ENCODE measurements around the gene SRRM2.

SRRM2 gene

GRCh38 chr16:2707368-2708289, 44.8 kb upstream of the SRRM2 start:
- H3K23ac ChIP-seq (ENCODE audit: low read depth, low read length, poor library complexity) = no peak overlapping the region
- H3K9ac ChIP-seq (ENCODE audit: low read depth, low read length, poor library complexity) = no peak overlapping the region
- no peaks in the 10 kb centered on the region for H3K4me1 ChIP-seq (ENCODE audit: control insufficient read depth in 2 of 2, insufficient read depth in 1 of 2, low read depth in 1 of 2, low read length in 2 of 2)
- no peak overlapping the region for H3K4me3 ChIP-seq (ENCODE audit: low read length in 2 of 2)
- peaks cover 12 to 40% of the 10 kb centered on the region in 2 donors for H3K36me3 ChIP-seq (replicated peaks in 1 of 2; ENCODE audit: control insufficient read depth in 2 of 2, insufficient read depth in 2 of 2, low read length in 2 of 2)
- H3K18ac ChIP-seq (ENCODE audit: low read length) = no peak overlapping the region
- H2BK120ac ChIP-seq (ENCODE audit: low read depth, low read length) = no peak overlapping the region
- H2AK5ac ChIP-seq (ENCODE audit: low read depth, low read length) = no peak overlapping the region
- H3K4ac ChIP-seq (ENCODE audit: low read length) = no peak overlapping the region
- no peak overlapping the region for H3K27ac ChIP-seq (replicated peaks; ENCODE audit: low read length)
- no peak overlapping the region for H4K91ac ChIP-seq (ENCODE audit: low read depth, low read length, poor library complexity)
- no peak overlapping the region for H2BK5ac ChIP-seq (ENCODE audit: low read length)
- no peak overlapping the region for H4K8ac ChIP-seq (ENCODE audit: low read depth, low read length)
- no CpG with 5 or more reads among the region's 51 CpGs for WGBS, 2 donors (ENCODE audit: extremely low coverage in 2 of 2, insufficient read length in 2 of 2, insufficient replicate concordance in 1 of 2)
- H3K9me3 ChIP-seq (replicated peaks in 1 of 2; ENCODE audit: control insufficient read depth in 2 of 2, insufficient read depth in 1 of 2, low read depth in 1 of 2, low read length in 2 of 2) = no peaks in the 10 kb centered on the region
- no peak overlapping the region for H2BK12ac ChIP-seq (ENCODE audit: low read length)
- H3K79me1 ChIP-seq (ENCODE audit: low read depth, low read length) = peaks cover 10% of the 10 kb centered on the region
- no peak overlapping the region for H2BK15ac ChIP-seq (ENCODE audit: low read length)
- H3K14ac ChIP-seq (ENCODE audit: low read length) = no peak overlapping the region
- H3K27me3 ChIP-seq (ENCODE audit: control insufficient read depth in 3 of 3, insufficient read depth in 3 of 3, low read depth in 1 of 3, low read length in 3 of 3) = no peaks in the 10 kb centered on the region
- H2AFZ ChIP-seq (ENCODE audit: low read length) = no peak overlapping the region
- no peak for DNase-seq (ENCODE audit: low spot score)
- no peak overlapping the region for H3K4me2 ChIP-seq (ENCODE audit: insufficient read depth, low read length, poor library complexity, severe bottlenecking)

GRCh38 chr16:2708290-2708639, 44.2 kb upstream of the SRRM2 start:
- Histone ChIP-seq H3K9ac (ENCODE audit: low read depth, low read length, poor library complexity) (no peak overlapping the region), H3K4ac (ENCODE audit: low read length) (no peak overlapping the region), H3K27ac (replicated peaks; ENCODE audit: low read length) (no peak overlapping the region), H3K27me3 (ENCODE audit: control insufficient read depth in 3 of 3, insufficient read depth in 3 of 3, low read depth in 1 of 3, low read length in 3 of 3) (no peaks in the 10 kb centered on the region), H3K14ac (ENCODE audit: low read length) (no peak overlapping the region), H3K23ac (ENCODE audit: low read depth, low read length, poor library complexity) (no peak overlapping the region), H2BK12ac (ENCODE audit: low read length) (no peak overlapping the region), H4K91ac (ENCODE audit: low read depth, low read length, poor library complexity) (no peak overlapping the region), H3K36me3 (replicated peaks in 1 of 2; ENCODE audit: control insufficient read depth in 2 of 2, insufficient read depth in 2 of 2, low read length in 2 of 2) (peaks cover 10 to 34% of the 10 kb centered on the region in 2 donors), H3K4me2 (ENCODE audit: insufficient read depth, low read length, poor library complexity, severe bottlenecking) (no peak overlapping the region), H2BK120ac (ENCODE audit: low read depth, low read length) (no peak overlapping the region), H2AK5ac (ENCODE audit: low read depth, low read length) (no peak overlapping the region), H3K79me1 (ENCODE audit: low read depth, low read length) (peaks cover 10% of the 10 kb centered on the region), H3K9me3 (replicated peaks in 1 of 2; ENCODE audit: control insufficient read depth in 2 of 2, insufficient read depth in 1 of 2, low read depth in 1 of 2, low read length in 2 of 2) (no peaks in the 10 kb centered on the region), H3K18ac (ENCODE audit: low read length) (no peak overlapping the region), H3K4me3 (ENCODE audit: low read length in 2 of 2) (no peak overlapping the region), H4K8ac (ENCODE audit: low read depth, low read length) (no peak overlapping the region), H2AFZ (ENCODE audit: low read length) (no peak overlapping the region), H2BK5ac (ENCODE audit: low read length) (no peak overlapping the region), H2BK15ac (ENCODE audit: low read length) (no peak overlapping the region), H3K4me1 (ENCODE audit: control insufficient read depth in 2 of 2, insufficient read depth in 1 of 2, low read depth in 1 of 2, low read length in 2 of 2) (no peaks in the 10 kb centered on the region)
- no peak for DNase-seq (ENCODE audit: low spot score)
- no CpG with 5 or more reads among the region's 14 CpGs for WGBS, 2 donors (ENCODE audit: extremely low coverage in 2 of 2, insufficient read length in 2 of 2, insufficient replicate concordance in 1 of 2)

GRCh38 chr16:2708955-2709587, 43.4 kb upstream of the SRRM2 start:
- Histone ChIP-seq H3K23ac (ENCODE audit: low read depth, low read length, poor library complexity) (no peak overlapping the region), H2BK120ac (ENCODE audit: low read depth, low read length) (no peak overlapping the region), H3K9ac (ENCODE audit: low read depth, low read length, poor library complexity) (no peak overlapping the region), H2AK5ac (ENCODE audit: low read depth, low read length) (no peak overlapping the region), H3K4ac (ENCODE audit: low read length) (no peak overlapping the region), H2BK12ac (ENCODE audit: low read length) (no peak overlapping the region), H3K4me1 (ENCODE audit: control insufficient read depth in 2 of 2, insufficient read depth in 1 of 2, low read depth in 1 of 2, low read length in 2 of 2) (no peaks in the 10 kb centered on the region), H3K4me2 (ENCODE audit: insufficient read depth, low read length, poor library complexity, severe bottlenecking) (no peak overlapping the region), H3K14ac (ENCODE audit: low read length) (no peak overlapping the region), H2BK5ac (ENCODE audit: low read length) (no peak overlapping the region), H2AFZ (ENCODE audit: low read length) (no peak overlapping the region), H4K8ac (ENCODE audit: low read depth, low read length) (no peak overlapping the region), H3K4me3 (ENCODE audit: low read length in 2 of 2) (no peak overlapping the region), H2BK15ac (ENCODE audit: low read length) (no peak overlapping the region), H3K9me3 (replicated peaks in 1 of 2; ENCODE audit: control insufficient read depth in 2 of 2, insufficient read depth in 1 of 2, low read depth in 1 of 2, low read length in 2 of 2) (no peaks in the 10 kb centered on the region), H3K18ac (ENCODE audit: low read length) (no peak overlapping the region), H4K91ac (ENCODE audit: low read depth, low read length, poor library complexity) (no peak overlapping the region), H3K79me1 (ENCODE audit: low read depth, low read length) (peaks cover 10% of the 10 kb centered on the region), H3K27me3 (ENCODE audit: control insufficient read depth in 3 of 3, insufficient read depth in 3 of 3, low read depth in 1 of 3, low read length in 3 of 3) (no peaks in the 10 kb centered on the region), H3K36me3 (replicated peaks in 1 of 2; ENCODE audit: control insufficient read depth in 2 of 2, insufficient read depth in 2 of 2, low read length in 2 of 2) (peaks cover 8 to 29% of the 10 kb centered on the region in 2 donors), H3K27ac (replicated peaks; ENCODE audit: low read length) (no peak overlapping the region)
- no peak for DNase-seq (ENCODE audit: low spot score)
- WGBS, 2 donors (ENCODE audit: extremely low coverage in 2 of 2, insufficient read length in 2 of 2, insufficient replicate concordance in 1 of 2) = no CpG with 5 or more reads among the region's 22 CpGs

- no peak overlapping the region for H4K8ac ChIP-seq (ENCODE audit: low read depth, low read length)
- no peak overlapping the region for H3K9ac ChIP-seq (ENCODE audit: low read depth, low read length, poor library complexity)
- no peaks in the 10 kb centered on the region for H3K9me3 ChIP-seq (replicated peaks in 1 of 2; ENCODE audit: control insufficient read depth in 2 of 2, insufficient read depth in 1 of 2, low read depth in 1 of 2, low read length in 2 of 2)
- H3K14ac ChIP-seq (ENCODE audit: low read length) = no peak overlapping the region
- no peak overlapping the region for H3K18ac ChIP-seq (ENCODE audit: low read length)
- no peak overlapping the region for H3K23ac ChIP-seq (ENCODE audit: low read depth, low read length, poor library complexity)
- no peak overlapping the region for H2AK5ac ChIP-seq (ENCODE audit: low read depth, low read length)
- no peak overlapping the region for H2AFZ ChIP-seq (ENCODE audit: low read length)
- H3K4me1 ChIP-seq (ENCODE audit: control insufficient read depth in 2 of 2, insufficient read depth in 1 of 2, low read depth in 1 of 2, low read length in 2 of 2) = no peaks in the 10 kb centered on the region
- peaks cover 9% of the 10 kb centered on the region for H3K79me1 ChIP-seq (ENCODE audit: low read depth, low read length)
- H2BK5ac ChIP-seq (ENCODE audit: low read length) = no peak overlapping the region
- H3K4ac ChIP-seq (ENCODE audit: low read length) = no peak overlapping the region
- no peak overlapping the region for H3K27ac ChIP-seq (replicated peaks; ENCODE audit: low read length)
- DNase-seq (ENCODE audit: low spot score) = no peak
- H2BK15ac ChIP-seq (ENCODE audit: low read length) = no peak overlapping the region
- no peak overlapping the region for H2BK120ac ChIP-seq (ENCODE audit: low read depth, low read length)
- H3K36me3 ChIP-seq (replicated peaks in 1 of 2; ENCODE audit: control insufficient read depth in 2 of 2, insufficient read depth in 2 of 2, low read length in 2 of 2) = peaks cover 8 to 29% of the 10 kb centered on the region in 2 donors
- H3K27me3 ChIP-seq (ENCODE audit: control insufficient read depth in 3 of 3, insufficient read depth in 3 of 3, low read depth in 1 of 3, low read length in 3 of 3) = no peaks in the 10 kb centered on the region
- no peak overlapping the region for H2BK12ac ChIP-seq (ENCODE audit: low read length)
- no peak overlapping the region for H4K91ac ChIP-seq (ENCODE audit: low read depth, low read length, poor library complexity)
- H3K4me2 ChIP-seq (ENCODE audit: insufficient read depth, low read length, poor library complexity, severe bottlenecking) = no peak overlapping the region
- H3K4me3 ChIP-seq (ENCODE audit: low read length in 2 of 2) = no peak overlapping the region
- WGBS, 2 donors (ENCODE audit: extremely low coverage in 2 of 2, insufficient read length in 2 of 2, insufficient replicate concordance in 1 of 2) = no CpG with 5 or more reads among the region's 10 CpGs
These were observed 42.9 kb upstream of the SRRM2 start for GRCh38 chr16:2709588-2709984.
